Measurements from ENCODE around the gene INTS3. TPM values are rescaled to one million over a fixed set of nuclear protein-coding genes. Genes with fewer than 3 reads are reported as not detected.

Gene INTS3
- total RNA-seq, 1 donor from 2014 or later: 34.3 TPM

DNA sequence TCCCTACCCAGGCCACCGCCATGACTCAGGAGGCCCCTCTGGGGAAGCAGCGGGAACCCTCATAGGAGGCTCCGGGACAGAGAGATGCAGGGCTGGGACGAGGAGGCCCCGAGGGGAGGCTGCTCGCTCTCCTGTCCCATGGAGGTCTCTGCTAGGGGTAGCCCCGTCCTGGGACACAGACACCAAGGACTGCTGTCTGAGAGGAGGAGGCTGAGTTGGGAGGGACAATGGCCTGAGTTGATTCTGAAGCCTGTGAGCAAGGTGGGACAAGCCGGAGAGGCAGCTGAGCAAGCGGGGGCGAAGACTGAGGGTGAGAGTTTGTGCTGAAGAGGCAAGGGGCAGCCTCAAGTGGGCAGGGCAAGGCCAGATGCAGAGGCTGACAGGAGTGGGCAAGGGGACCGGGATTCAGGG lies 64.8 kb downstream of the INTS3 start:
- Histone ChIP-seq H3K9me3 (replicated peaks) (no peaks in the 10 kb centered on the region), H3K4me1 (peaks cover 23% of the 10 kb centered on the region), H3K27me3 (ENCODE audit: low read depth) (no peaks in the 10 kb centered on the region), H3K27ac (replicated peaks) (no peak overlapping the region), H3K4me3 (no peak overlapping the region), H3K36me3 (no peaks in the 10 kb centered on the region)
- TF ChIP-seq, protein P1, sequence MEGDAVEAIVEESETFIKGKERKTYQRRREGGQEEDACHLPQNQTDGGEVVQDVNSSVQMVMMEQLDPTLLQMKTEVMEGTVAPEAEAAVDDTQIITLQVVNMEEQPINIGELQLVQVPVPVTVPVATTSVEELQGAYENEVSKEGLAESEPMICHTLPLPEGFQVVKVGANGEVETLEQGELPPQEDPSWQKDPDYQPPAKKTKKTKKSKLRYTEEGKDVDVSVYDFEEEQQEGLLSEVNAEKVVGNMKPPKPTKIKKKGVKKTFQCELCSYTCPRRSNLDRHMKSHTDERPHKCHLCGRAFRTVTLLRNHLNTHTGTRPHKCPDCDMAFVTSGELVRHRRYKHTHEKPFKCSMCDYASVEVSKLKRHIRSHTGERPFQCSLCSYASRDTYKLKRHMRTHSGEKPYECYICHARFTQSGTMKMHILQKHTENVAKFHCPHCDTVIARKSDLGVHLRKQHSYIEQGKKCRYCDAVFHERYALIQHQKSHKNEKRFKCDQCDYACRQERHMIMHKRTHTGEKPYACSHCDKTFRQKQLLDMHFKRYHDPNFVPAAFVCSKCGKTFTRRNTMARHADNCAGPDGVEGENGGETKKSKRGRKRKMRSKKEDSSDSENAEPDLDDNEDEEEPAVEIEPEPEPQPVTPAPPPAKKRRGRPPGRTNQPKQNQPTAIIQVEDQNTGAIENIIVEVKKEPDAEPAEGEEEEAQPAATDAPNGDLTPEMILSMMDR (IDR thresholded peaks at IDR 0.05; ENCODE audit: borderline replicate concordance): no peak
- intact Hi-C loops (cut with micrococcal nuclease): loop anchor here (10.0 kb wide), 1 partner anchor 192 kb away; the partner anchor contains the start of gene RAB13
- DNase-seq: no peak

DNA sequence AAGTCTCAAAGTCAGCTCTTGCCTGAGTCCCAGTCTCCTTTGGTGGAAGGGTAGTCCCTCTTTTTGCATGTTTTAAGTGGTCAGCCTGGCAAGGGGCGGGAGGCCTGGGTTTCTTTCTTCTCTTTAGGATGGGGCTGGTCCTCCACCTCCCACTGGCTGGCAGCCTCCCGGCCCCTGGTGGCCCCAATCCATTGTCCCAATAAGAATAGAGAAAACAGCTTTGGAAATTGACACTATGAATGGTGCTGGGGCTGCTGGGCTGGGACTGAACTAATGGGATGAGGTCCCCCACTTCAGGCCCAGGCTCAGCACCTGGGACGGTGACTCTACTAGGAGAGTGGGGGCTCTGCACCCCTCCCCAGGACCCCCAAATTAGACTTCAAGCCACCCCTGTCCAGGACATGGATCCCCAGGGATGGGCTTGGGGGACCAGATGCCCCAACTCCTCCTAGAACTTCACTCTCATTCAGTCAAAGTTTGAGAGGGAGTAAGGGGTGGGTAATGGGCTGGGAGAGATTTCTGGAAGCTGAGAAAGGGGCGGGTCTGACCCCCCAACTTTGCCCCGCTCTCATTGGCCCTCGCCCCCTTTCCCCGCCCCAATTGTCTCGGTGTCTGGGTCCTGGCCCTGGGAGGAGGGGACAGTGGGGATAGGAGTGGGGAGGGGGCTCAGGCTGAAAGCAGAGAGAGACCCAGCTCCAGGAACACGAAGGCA lies 65.6 kb downstream of the INTS3 start:
- Histone ChIP-seq H3K27ac (replicated peaks) (no peak overlapping the region), H3K4me1 (peaks cover 23% of the 10 kb centered on the region), H3K36me3 (no peaks in the 10 kb centered on the region), H3K27me3 (ENCODE audit: low read depth) (no peaks in the 10 kb centered on the region), H3K9me3 (replicated peaks) (no peaks in the 10 kb centered on the region), H3K4me3 (no peak overlapping the region)
- intact Hi-C loops (cut with micrococcal nuclease): loop anchor here (10.0 kb wide), 1 partner anchor 191 kb away; the partner anchor contains the start of gene RAB13
- TF ChIP-seq, protein P1 (IDR thresholded peaks at IDR 0.05; ENCODE audit: borderline replicate concordance): no peak
- no peak for DNase-seq

DNA sequence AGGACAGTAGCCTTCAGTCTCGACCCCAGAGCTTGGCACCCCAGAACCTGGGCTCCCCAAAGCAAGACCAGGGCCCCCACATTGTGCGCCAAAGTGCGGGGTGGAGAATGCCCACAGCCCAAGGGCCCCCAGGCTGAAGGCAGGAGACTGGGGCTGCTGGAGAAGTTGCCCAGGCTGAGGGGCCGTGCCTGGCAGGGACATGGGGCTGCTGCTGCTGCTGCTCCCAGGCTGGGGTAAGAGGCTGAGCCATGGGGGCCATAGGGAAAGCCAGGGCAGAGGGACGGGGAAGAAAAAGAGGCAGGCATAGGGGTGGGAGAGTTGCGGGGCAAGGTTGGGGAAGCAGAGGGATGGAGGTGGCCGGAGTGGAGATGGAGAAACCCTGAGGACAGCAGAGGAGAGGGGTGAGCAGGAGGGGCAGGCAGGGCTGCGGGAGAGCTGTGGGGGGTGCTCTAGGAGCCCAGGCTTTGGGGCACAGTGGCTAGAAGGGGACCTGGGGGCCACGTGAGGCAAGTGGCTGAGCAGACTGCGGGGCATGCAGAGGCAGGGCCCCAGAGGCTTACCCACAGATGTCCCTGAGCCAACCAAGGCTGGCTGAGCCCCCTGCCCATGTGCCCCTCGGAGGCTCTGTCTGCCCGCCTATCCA lies 66.2 kb downstream of the INTS3 start:
- Histone ChIP-seq H3K9me3 (replicated peaks) (no peaks in the 10 kb centered on the region), H3K4me1 (peaks cover 23% of the 10 kb centered on the region), H3K27me3 (ENCODE audit: low read depth) (no peaks in the 10 kb centered on the region), H3K4me3 (no peak overlapping the region), H3K36me3 (no peaks in the 10 kb centered on the region), H3K27ac (replicated peaks) (no peak overlapping the region)
- intact Hi-C loops (cut with micrococcal nuclease): loop anchor here (10.0 kb wide), 1 partner anchor 191 kb away; the partner anchor contains the start of gene RAB13
- TF ChIP-seq, protein P1 (IDR thresholded peaks at IDR 0.05; ENCODE audit: borderline replicate concordance): no peak
- DNase-seq: no peak

DNA sequence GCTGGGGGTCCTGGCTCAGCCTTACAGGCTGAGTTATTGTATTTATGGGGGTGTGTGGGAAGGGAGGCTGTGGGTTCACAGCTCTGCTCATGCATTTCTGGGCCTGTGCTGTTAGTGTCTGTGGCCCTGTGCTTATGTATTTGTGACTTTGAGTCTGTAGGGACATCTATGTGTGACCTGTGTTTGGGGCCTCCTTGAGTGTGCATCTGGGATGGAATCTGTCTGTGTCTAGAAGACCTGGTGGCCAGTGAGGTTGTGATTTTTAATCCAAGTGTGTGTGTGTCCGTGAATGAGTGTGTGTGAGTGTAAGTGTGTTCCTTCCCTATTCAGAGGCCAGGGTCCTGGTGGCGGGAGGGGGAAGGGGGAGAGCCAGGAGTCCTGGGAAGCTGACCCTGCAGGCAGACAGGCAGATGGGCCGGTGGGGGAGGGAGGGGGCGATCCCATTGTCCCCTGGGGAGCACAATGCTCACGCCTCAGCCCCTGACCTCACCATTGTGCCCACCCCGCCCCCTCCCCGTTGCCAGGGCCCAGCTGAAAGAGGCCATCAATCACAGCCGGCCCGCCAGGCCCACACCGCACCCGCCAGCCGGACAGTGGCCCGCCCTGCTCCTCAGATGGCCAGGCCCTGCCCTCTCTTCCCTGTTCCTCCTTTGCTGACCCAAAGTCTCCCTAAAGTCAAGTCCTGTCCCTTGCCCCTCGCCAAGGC lies 66.9 kb downstream of the INTS3 start:
- no peak for DNase-seq
- no peak overlapping the region for H3K27ac ChIP-seq (replicated peaks)
- TF ChIP-seq, protein P1 (IDR thresholded peaks at IDR 0.05; ENCODE audit: borderline replicate concordance): no peak
- H3K4me1 ChIP-seq: peaks cover 17% of the 10 kb centered on the region
- no peak overlapping the region for H3K4me3 ChIP-seq
- intact Hi-C loops (cut with micrococcal nuclease): loop anchor here (10.0 kb wide), 1 partner anchor 190 kb away; the partner anchor contains the start of gene RAB13
- H3K36me3 ChIP-seq: no peaks in the 10 kb centered on the region
- no peaks in the 10 kb centered on the region for H3K27me3 ChIP-seq (ENCODE audit: low read depth)
- H3K9me3 ChIP-seq (replicated peaks): no peaks in the 10 kb centered on the region

DNA sequence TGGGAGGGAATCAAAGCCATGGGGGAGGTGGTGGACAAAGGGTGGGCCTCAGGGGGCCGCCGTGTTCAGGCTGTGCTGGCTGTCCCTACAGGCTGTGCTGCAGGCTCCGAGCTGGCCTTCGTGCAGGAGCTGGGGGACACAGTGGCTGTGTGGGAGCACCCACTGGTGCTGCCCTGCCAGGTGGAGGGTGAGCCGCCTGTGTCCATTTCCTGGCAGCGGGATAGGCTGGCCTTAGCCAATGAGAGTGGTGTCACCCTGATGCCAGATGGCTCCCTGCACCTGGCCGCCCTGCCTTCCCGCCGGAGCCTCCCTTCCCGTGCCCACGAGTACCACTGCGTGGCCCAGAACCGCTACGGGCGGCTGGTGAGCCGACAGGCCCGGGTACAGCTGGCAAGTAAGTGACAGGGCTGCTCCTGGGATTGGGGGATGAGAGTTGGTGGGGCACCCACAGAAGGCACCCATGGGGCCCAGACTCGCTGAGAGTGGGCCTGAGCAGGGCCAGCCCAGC lies 67.5 kb downstream of the INTS3 start:
- no peaks in the 10 kb centered on the region for H3K27me3 ChIP-seq (ENCODE audit: low read depth)
- H3K4me3 ChIP-seq: no peak overlapping the region
- no peaks in the 10 kb centered on the region for H3K9me3 ChIP-seq (replicated peaks)
- H3K4me1 ChIP-seq: peaks cover 10% of the 10 kb centered on the region
- H3K27ac ChIP-seq (replicated peaks): no peak overlapping the region
- no peaks in the 10 kb centered on the region for H3K36me3 ChIP-seq
- intact Hi-C loops (cut with micrococcal nuclease): loop anchor here (10.0 kb wide), 1 partner anchor 189 kb away; the partner anchor contains the start of gene RAB13
- no peak for DNase-seq
- TF ChIP-seq, protein P1 (IDR thresholded peaks at IDR 0.05; ENCODE audit: borderline replicate concordance): no peak
